Lower leg skin (tissue), 4 donors: ENCODE data around the gene UQCRHL. TPM values are rescaled to one million over a fixed set of nuclear protein-coding genes. Genes with fewer than 3 reads are reported as not detected.

Experiments used
- DNase-seq, 2 donors: peaks; one replicate each; pipeline ENCODE4 v3.0.0-alpha.2; 2019; ENCODE audit warnings: low spot score in 2 of 2
- H3K4me3 ChIP-seq: fragments of 200-600 bp; sonication (generic); 2 replicates; pipeline ENCODE4 v1.5.1; 2017; ENCODE audit warnings: mild to moderate bottlenecking, low read depth; ENCODE audit not compliant: poor library complexity, severe bottlenecking
- POLR2A ChIP-seq, 2 donors: fragments of 450-650 bp; IDR thresholded peaks; one replicate each; pipeline ENCODE4 v1.6.1; 2016 to 2017; ENCODE audit warnings: antibody characterized with exemption in 2 of 2, mild to moderate bottlenecking in 1 of 2, moderate library complexity in 1 of 2
- WGBS, 2 donors: methylation state at CpG; one replicate each; pipeline ENCODE4 v1.1.5; 2018; 5-methylcytosine and 5-hydroxymethylcytosine counted together
- intact Hi-C: fragments of 100-400 bp; cut with DNase I; formaldehyde crosslinking; loops from one replicate; pipeline ENCODE4 v1.15.0; 2023; ENCODE audit warnings: low total_unique reads
- total RNA-seq, 4 donors: library from RNA; depleted of rRNA; stranded (reverse); fragments of >200 nt; gene quantifications; one replicate each; pipeline ENCODE4 v1.1.0, GENCODE V29; 2016
- TF ChIP-seq, protein P1 (sequence below), 3 donors: fragments of 450-650 bp; IDR thresholded peaks; one replicate each; pipeline ENCODE4 v1.5.1; 2016; ENCODE audit warnings: antibody characterized with exemption in 3 of 3, mild to moderate bottlenecking in 3 of 3, moderate library complexity in 2 of 3

UQCRHL gene
- total RNA-seq, 4 donors from 2014 or later, result 0.62 to 1.4 (median 0.94) TPM

DNA sequence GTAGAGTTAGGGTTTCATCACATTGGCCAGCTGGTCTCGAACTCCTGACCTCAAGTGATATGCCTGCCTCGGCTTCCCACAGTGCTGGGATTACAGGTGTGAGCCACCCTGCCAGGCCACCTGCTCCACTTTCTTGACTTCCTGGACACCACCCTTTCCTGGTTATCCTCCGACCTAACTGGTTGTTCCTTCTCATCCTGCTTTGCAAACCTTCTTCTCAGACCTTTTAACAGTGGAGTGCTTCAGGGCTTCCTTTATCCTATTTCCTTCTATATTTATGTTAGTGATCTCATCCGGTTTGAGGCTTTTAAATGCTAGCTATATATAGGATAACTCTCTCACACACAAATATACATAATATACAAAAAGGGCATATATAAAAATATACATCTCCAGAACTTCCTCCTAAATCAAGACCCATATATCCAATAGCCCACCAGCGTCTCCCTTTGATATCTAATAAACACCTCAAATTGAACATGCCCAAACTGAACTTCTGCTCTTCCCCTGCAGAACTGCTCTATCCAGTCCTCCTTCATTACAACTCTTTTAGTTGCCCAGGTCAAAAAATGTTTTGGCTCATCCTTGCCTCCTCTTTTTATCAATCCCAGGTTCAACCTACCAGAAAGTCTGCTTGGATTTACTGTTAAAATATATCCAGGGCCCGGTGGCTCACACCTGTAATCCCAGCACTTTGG lies 19.5 kb upstream of the UQCRHL start:
- no peak for DNase-seq
- TF ChIP-seq, protein P1, sequence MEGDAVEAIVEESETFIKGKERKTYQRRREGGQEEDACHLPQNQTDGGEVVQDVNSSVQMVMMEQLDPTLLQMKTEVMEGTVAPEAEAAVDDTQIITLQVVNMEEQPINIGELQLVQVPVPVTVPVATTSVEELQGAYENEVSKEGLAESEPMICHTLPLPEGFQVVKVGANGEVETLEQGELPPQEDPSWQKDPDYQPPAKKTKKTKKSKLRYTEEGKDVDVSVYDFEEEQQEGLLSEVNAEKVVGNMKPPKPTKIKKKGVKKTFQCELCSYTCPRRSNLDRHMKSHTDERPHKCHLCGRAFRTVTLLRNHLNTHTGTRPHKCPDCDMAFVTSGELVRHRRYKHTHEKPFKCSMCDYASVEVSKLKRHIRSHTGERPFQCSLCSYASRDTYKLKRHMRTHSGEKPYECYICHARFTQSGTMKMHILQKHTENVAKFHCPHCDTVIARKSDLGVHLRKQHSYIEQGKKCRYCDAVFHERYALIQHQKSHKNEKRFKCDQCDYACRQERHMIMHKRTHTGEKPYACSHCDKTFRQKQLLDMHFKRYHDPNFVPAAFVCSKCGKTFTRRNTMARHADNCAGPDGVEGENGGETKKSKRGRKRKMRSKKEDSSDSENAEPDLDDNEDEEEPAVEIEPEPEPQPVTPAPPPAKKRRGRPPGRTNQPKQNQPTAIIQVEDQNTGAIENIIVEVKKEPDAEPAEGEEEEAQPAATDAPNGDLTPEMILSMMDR (IDR thresholded peaks at IDR 0.05), result no peak
- TF ChIP-seq POLR2A (IDR thresholded peaks at IDR 0.05), result no peak
- WGBS, 2 donors, result 59 to 61% methylated on average over 6 of the region's 6 CpGs
- H3K4me3 ChIP-seq, result no peak overlapping the region
- intact Hi-C loops, result no loop called here

DNA sequence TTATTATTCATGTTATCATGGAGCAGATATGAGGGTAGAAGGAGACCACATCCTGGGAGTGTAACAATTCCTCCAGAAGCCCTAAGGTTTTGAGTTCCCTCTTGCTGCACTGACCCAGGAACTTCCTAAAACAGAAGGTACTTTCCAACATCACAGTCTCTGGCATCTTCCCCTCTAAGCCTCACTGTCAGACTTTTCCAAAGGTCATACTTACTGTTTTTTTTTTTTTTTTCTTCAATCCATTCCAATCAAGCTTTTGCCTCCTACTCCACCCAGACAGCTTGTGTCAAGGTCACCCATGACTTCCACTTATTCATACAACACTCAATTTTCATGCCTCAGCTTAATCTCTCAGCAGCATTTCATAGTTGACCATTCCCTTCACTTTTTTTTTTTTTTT lies 18.4 kb upstream of the UQCRHL start:
- no peak for TF ChIP-seq POLR2A (IDR thresholded peaks at IDR 0.05)
- TF ChIP-seq, protein P1 (IDR thresholded peaks at IDR 0.05), result no peak
- no peak for DNase-seq
- intact Hi-C loops, result no loop called here
- H3K4me3 ChIP-seq, result no peak overlapping the region

DNA sequence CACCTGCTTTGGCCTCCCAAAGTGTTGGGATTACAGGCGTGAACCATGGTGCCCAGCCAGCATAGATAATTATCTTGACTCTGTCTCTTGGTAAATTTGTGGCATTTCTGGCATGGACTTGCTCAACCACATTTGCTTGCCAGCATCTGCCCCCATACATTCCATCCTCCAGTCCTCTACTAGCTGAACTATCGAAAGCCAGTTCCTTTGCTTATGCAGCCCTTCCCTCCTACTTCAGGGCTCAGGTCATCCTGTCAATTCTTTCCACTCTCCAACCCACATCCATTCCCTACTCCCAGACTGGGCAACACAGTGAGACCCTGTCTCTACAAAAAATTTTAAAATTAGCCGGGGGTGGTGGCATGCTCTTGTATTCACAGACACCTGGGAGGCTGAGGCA lies 13.0 kb upstream of the UQCRHL start:
- TF ChIP-seq POLR2A (IDR thresholded peaks at IDR 0.05), result no peak
- TF ChIP-seq, protein P1 (IDR thresholded peaks at IDR 0.05), result no peak
- 61 to 67% methylated on average over 3 of the region's 3 CpGs for WGBS, 2 donors
- no peak overlapping the region for H3K4me3 ChIP-seq
- intact Hi-C loops, result no loop called here
- no peak for DNase-seq

DNA sequence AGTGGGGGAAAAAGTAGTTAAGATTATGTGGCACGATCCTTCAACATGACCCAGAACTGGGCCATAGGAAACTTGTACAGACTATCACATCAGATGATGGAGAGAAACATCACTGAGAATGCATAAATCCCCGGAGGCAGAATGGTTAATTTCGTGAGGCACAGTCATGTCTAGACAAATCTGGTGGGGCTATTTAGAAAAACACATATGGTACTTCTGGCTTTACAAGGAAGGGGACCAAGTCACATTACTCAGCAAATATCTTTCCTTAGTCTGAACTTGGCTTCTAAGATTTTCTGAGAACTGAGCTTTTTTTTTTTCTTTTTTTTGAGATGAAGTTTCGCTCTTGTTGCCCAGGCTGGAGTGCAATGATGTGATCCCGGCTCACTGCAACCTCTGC lies 9.2 kb upstream of the UQCRHL start:
- H3K4me3 ChIP-seq, result no peak overlapping the region
- DNase-seq, result no peak
- 38 to 43% methylated on average over 5 of the region's 5 CpGs for WGBS, 2 donors
- TF ChIP-seq POLR2A (IDR thresholded peaks at IDR 0.05), result no peak
- TF ChIP-seq, protein P1 (IDR thresholded peaks at IDR 0.05), result no peak
- intact Hi-C loops, result no loop called here

DNA sequence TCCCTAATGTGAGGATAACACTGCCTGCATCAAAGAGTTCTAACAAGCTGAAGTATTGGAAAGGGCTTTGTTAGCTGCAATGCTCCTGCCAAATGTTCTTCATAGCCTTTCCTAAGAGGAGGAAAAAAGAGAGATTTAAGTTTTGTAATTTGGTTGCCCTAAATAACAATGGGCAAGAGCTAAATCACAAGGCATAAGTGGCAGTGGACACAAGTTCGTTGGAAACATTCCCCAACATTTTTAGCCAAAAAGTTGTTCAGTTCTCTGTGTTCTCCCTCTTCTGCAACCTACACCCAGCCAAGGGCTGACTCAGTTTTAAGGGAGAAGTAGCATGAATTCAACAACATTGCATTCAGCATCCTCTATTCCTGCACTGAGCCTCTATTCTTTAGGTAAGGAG lies 2.6 kb upstream of the UQCRHL start:
- no peak for DNase-seq
- no peak for TF ChIP-seq POLR2A (IDR thresholded peaks at IDR 0.05)
- TF ChIP-seq, protein P1 (IDR thresholded peaks at IDR 0.05), result no peak

DNA sequence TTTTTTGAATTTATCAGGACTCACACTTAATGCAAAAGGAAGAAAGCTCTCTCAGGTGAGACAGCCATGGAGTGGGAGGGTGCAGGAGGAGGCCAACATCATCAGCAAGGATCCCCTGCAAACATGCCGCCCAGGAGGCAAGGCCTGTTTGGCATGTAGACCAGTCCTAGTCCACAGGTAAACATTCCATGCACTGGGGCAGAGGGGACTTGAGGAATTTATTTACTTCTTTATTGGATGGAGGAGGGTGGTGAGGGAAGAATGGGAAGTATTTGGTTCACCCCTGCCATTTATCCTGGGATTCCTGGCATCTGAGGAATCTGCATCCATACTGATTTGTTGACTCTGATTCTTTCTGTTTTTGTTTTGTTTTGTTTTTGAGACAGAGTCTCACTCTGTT lies 1.5 kb upstream of the UQCRHL start:
- WGBS, 2 donors, result 68 to 83% methylated on average over 1 of the region's 1 CpG
- no peak for DNase-seq
- no peak overlapping the region for H3K4me3 ChIP-seq
- TF ChIP-seq, protein P1 (IDR thresholded peaks at IDR 0.05), result no peak
- no peak for TF ChIP-seq POLR2A (IDR thresholded peaks at IDR 0.05)
- intact Hi-C loops, result no loop called here

More for the DNA sequence above, 2.6 kb upstream of the UQCRHL start:
- 55 to 75% methylated on average over 1 of the region's 1 CpG for WGBS, 2 donors
- no peak overlapping the region for H3K4me3 ChIP-seq
- intact Hi-C loops, result no loop called here
